Liver (tissue), 9 donors: ENCODE measurements around the gene ZNF879. TPM values are rescaled to one million over a fixed set of nuclear protein-coding genes. Genes with fewer than 3 reads are reported as not detected.

Source experiments
- DNase-seq: peaks from one replicate; pipeline ENCODE4 v3.0.0-alpha.2; 2017; ENCODE audit warnings: low spot score
- H3K27ac ChIP-seq, 2 donors: one replicate each; pipeline ENCODE4 v1.7.0; 2013; ENCODE audit warnings: inconsistent platforms in 2 of 2, low read length in 2 of 2, control low read depth in 1 of 2, low read depth in 1 of 2, mild to moderate bottlenecking in 1 of 2
- H3K27me3 ChIP-seq, 4 donors: one replicate each; pipeline versions ENCODE4 v1.6.1 to v1.7.0; 2013; ENCODE audit warnings: low read length in 3 of 4, inconsistent platforms in 1 of 4, mild to moderate bottlenecking in 1 of 4, moderate library complexity in 1 of 4; ENCODE audit not compliant: control insufficient read depth in 4 of 4, insufficient read depth in 4 of 4
- H3K36me3 ChIP-seq, 4 donors: one replicate each; pipeline versions ENCODE4 v1.6.1 to v1.7.0; 2013; ENCODE audit warnings: low read length in 3 of 4, mild to moderate bottlenecking in 3 of 4, low read depth in 1 of 4, moderate library complexity in 1 of 4; ENCODE audit not compliant: control insufficient read depth in 4 of 4, insufficient read depth in 3 of 4
- H3K4me1 ChIP-seq, 4 donors: one replicate each; pipeline versions ENCODE4 v1.6.1 to v1.7.0; 2013; ENCODE audit warnings: low read length in 3 of 4, mild to moderate bottlenecking in 3 of 4, moderate library complexity in 1 of 4; ENCODE audit not compliant: control insufficient read depth in 4 of 4, insufficient read depth in 4 of 4
- H3K4me3 ChIP-seq, 3 donors: one replicate each; pipeline versions ENCODE4 v1.6.1 to v1.7.0; 2013; ENCODE audit warnings: low read length in 3 of 3, control low read depth in 1 of 3, low read depth in 1 of 3, mild to moderate bottlenecking in 1 of 3
- H3K9ac ChIP-seq, 2 donors: one replicate each; pipeline ENCODE4 v1.7.0; 2013; ENCODE audit warnings: low read length in 2 of 2, mild to moderate bottlenecking in 2 of 2, moderate library complexity in 2 of 2, control low read depth in 1 of 2, low read depth in 1 of 2
- H3K9me3 ChIP-seq, 4 donors: one replicate each; pipeline versions ENCODE4 v1.6.1 to v1.7.0; 2013; ENCODE audit warnings: low read length in 3 of 4; ENCODE audit not compliant: control insufficient read depth in 4 of 4
- EGR1 ChIP-seq, 2 donors: IDR thresholded peaks; 2 replicates each; pipeline ENCODE4 v1.6.1; 2016 to 2018; ENCODE audit warnings: antibody characterized with exemption in 2 of 2, low read depth in 2 of 2
- FOXA1 ChIP-seq: IDR thresholded peaks from 2 replicates; pipeline ENCODE4 v1.6.1; 2016; ENCODE audit warnings: antibody characterized with exemption
- FOXA2 ChIP-seq: IDR thresholded peaks from 2 replicates; pipeline ENCODE4 v1.6.1; 2016; ENCODE audit warnings: antibody characterized with exemption
- GABPA ChIP-seq, 2 donors: IDR thresholded peaks in 1 of 2; conservative IDR thresholded peaks in 1 of 2; 2 replicates each; pipeline ENCODE4 v1.6.1; 2016; ENCODE audit warnings: antibody characterized with exemption in 2 of 2, mild to moderate bottlenecking in 1 of 2, moderate library complexity in 1 of 2
- HNF4G ChIP-seq: IDR thresholded peaks from 2 replicates; pipeline ENCODE4 v1.6.1; 2016; ENCODE audit warnings: antibody characterized with exemption
- JUND ChIP-seq, 2 donors: IDR thresholded peaks; 2 replicates each; pipeline ENCODE4 v1.6.1; 2016; ENCODE audit warnings: antibody characterized with exemption in 2 of 2
- NR2F2 ChIP-seq: IDR thresholded peaks from 2 replicates; pipeline ENCODE4 v1.6.1; 2016; ENCODE audit warnings: antibody characterized with exemption
- RAD21 ChIP-seq, 2 donors: IDR thresholded peaks; 2 replicates each; pipeline ENCODE4 v1.6.1; 2016; ENCODE audit warnings: antibody characterized with exemption in 2 of 2, mild to moderate bottlenecking in 2 of 2
- RXRA ChIP-seq, 2 donors: IDR thresholded peaks; 2 replicates each; pipeline ENCODE4 v1.6.1; 2017 to 2018; ENCODE audit warnings: antibody characterized with exemption in 2 of 2, mild to moderate bottlenecking in 1 of 2
- SP1 ChIP-seq: IDR thresholded peaks from 2 replicates; pipeline ENCODE4 v1.6.1; 2018; ENCODE audit warnings: antibody characterized with exemption, mild to moderate bottlenecking
- TAF1 ChIP-seq: conservative IDR thresholded peaks from 2 replicates; pipeline ENCODE4 v1.6.1; 2016; ENCODE audit warnings: antibody characterized with exemption, mild to moderate bottlenecking
- YY1 ChIP-seq: IDR thresholded peaks from 2 replicates; pipeline ENCODE4 v1.6.1; 2016; ENCODE audit warnings: antibody characterized with exemption, mild to moderate bottlenecking
- WGBS: extraction: QIAGEN DNeasy Blood & Tissue Kit; methylation state at CpG from one replicate; pipeline ENCODE4 v1.1.7; 2013; 5-methylcytosine and 5-hydroxymethylcytosine counted together
- polyA plus RNA-seq, 2 donors: library from polyadenylated mRNA; stranded (reverse) in 1 of 2; unstranded in 1 of 2; fragments of 200-250 nt in 1 of 2; fragments of >200 nt in 1 of 2; fragmentation: Nextera tagmentation in 1 of 2; extraction: Ambion mirVana in 1 of 2; gene quantifications; one replicate each; pipeline versions ENCODE4 v1.2.1 to v1.2.3, GENCODE V29; 2013 to 2015
- total RNA-seq, 2 donors: library from RNA; depleted of rRNA; stranded (reverse); fragments of >200 nt; gene quantifications; one replicate each; pipeline ENCODE4 v1.2.3, GENCODE V29; 2014
- TF ChIP-seq, protein P1 (sequence below): IDR thresholded peaks from 2 replicates; pipeline ENCODE4 v1.6.1; 2016; ENCODE audit warnings: antibody characterized with exemption
- TF ChIP-seq, protein P2 (sequence below): IDR thresholded peaks from 2 replicates; pipeline ENCODE4 v1.6.1; 2016; ENCODE audit warnings: antibody characterized with exemption
- TF ChIP-seq, protein P3 (sequence below): IDR thresholded peaks from 2 replicates; pipeline ENCODE4 v1.6.1; 2016; ENCODE audit warnings: antibody characterized with exemption
- TF ChIP-seq, protein P4 (sequence below): fragments of 150-350 bp; IDR thresholded peaks from 2 replicates; pipeline ENCODE4 v1.5.1; 2017; ENCODE audit warnings: improper control_type of control experiment, low read depth, low read length; ENCODE audit not compliant: missing input control
- TF ChIP-seq, protein P5 (sequence below): IDR thresholded peaks from 2 replicates; pipeline ENCODE4 v1.6.1; 2016; ENCODE audit warnings: antibody characterized with exemption, mild to moderate bottlenecking
- donor health status: healthy.
- donor health status: healthy.
- donor health status: healthy.
- donor health status: healthy.
- donor health status: healthy.

Gene ZNF879
- total and polyA plus RNA-seq, 4 donors = 0.48 to 2.4 (median 1.5) TPM

DNA sequence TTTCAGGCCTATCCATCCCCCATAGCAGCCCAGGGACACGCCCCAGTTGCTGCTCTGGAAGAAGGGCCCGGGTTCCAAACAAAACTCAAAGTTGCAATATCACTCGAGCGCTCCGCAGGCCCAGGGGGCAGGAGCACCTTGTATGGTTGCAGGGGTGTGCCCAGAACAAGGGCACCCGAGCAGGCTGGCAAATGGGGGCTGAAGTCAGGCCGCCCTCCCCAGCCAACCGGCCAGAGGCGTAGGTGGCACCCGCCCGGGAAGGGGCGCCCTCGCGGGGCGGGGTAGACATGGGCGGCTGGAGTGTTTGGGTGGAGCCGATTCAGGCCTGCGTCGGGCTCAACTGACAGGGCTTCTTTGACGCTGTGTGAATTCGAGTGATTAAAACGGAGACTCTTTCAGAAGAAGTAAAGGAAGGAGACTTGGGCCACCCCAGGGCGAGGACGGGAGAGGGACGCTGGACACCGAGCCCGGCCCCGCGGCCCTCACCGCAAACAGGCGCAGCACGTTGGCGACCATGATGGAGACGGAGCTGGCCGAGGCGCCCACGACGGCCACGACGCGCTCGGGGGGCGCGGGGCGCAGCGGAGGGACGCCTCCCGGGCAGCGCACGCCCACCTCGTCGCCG is 29.5 kb upstream of the ZNF879 start:
- 27% methylated on average over 53 of the region's 53 CpGs for WGBS
- H3K36me3 ChIP-seq = no peaks in the 10 kb centered on the region
- H3K4me1 ChIP-seq = peaks cover 0 to 5% (median 0%) of the 10 kb centered on the region in 4 donors
- TF ChIP-seq HNF4G = no peak
- TF ChIP-seq JUND (IDR thresholded peaks at IDR 0.05) = no peak
- TF ChIP-seq, protein P1, sequence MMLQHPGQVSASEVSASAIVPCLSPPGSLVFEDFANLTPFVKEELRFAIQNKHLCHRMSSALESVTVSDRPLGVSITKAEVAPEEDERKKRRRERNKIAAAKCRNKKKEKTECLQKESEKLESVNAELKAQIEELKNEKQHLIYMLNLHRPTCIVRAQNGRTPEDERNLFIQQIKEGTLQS = no peak
- TF ChIP-seq TAF1 = no peak
- no peak for TF ChIP-seq NR2F2
- TF ChIP-seq GABPA (IDR thresholded peaks at IDR 0.05 in 1 of 2, conservative IDR thresholded peaks at IDR 0.05 in 1 of 2) = no peak
- DNase-seq = no peak
- no peak overlapping the region for H3K4me3 ChIP-seq
- peaks cover 8 to 38% (median 15%) of the 10 kb centered on the region in 4 donors for H3K9me3 ChIP-seq
- H3K27ac ChIP-seq = no peak overlapping the region
- H3K27me3 ChIP-seq = peaks cover 0 to 9% (median 3%) of the 10 kb centered on the region in 4 donors
- no peak overlapping the region for H3K9ac ChIP-seq

DNA sequence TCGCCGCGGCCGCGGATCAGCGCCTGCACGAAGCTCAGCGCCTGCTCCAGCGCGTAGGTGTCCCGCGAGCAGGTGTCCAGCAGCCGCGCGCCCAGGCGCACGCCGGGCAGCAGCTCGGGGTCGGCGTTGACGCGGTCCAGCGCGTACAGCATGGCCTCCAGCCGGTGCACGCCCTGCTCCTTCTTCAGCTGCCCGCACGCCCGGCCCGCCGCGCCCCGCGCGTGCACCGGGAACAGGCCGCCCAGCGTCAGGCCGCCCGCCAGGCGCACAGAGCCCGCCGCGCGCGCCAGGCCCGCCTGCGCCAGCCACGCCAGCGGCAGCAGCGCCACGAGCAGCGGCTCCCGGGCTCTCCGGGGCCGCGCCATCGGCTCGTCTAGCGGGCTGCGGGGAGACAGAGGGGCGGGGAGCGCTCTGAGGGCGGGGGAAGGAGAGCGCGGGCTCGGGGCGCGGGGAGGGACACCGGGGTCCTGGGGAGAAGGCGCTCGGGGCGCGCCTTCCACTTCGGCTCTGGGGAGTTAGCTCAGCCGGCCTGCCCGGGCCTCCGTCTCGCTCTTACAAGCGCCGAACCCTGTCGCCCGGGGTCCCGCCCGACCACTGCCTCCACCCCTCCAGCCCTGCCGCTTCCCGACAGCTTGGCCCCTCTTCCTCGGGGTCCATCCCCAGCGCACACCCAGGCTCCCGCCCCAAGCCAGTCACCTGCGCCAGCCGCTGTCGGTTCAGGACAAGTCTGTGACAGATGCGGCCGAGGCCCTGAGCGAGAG is 28.8 kb upstream of the ZNF879 start, which contains the start of gene GRM6:
TSS of gene GRM6 (minus strand) at position 741 of the 761 bp plus-strand sequence. CDS start at position 365, 376 bp downstream.
- DNase-seq = no peak
- Histone ChIP-seq H3K9ac (no peak within 1 kb of the TSS), H3K4me3 (no peak within 1 kb of the TSS), H3K9me3 (peaks cover 4 to 33% (median 11%) of the 10 kb centered on the region in 4 donors), H3K4me1 (peaks cover 0 to 5% (median 0%) of the 10 kb centered on the region in 4 donors), H3K36me3 (no peaks in the 10 kb centered on the region), H3K27ac (no peak within 1 kb of the TSS), H3K27me3 (peaks cover 0 to 9% (median 3%) of the 10 kb centered on the region in 4 donors)
- no peak for TF ChIP-seq RXRA (IDR thresholded peaks at IDR 0.05)
- no peak for TF ChIP-seq RAD21 (IDR thresholded peaks at IDR 0.05)
- TF ChIP-seq, protein P2, sequence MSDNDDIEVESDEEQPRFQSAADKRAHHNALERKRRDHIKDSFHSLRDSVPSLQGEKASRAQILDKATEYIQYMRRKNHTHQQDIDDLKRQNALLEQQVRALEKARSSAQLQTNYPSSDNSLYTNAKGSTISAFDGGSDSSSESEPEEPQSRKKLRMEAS = no peak
- TF ChIP-seq, protein P3, sequence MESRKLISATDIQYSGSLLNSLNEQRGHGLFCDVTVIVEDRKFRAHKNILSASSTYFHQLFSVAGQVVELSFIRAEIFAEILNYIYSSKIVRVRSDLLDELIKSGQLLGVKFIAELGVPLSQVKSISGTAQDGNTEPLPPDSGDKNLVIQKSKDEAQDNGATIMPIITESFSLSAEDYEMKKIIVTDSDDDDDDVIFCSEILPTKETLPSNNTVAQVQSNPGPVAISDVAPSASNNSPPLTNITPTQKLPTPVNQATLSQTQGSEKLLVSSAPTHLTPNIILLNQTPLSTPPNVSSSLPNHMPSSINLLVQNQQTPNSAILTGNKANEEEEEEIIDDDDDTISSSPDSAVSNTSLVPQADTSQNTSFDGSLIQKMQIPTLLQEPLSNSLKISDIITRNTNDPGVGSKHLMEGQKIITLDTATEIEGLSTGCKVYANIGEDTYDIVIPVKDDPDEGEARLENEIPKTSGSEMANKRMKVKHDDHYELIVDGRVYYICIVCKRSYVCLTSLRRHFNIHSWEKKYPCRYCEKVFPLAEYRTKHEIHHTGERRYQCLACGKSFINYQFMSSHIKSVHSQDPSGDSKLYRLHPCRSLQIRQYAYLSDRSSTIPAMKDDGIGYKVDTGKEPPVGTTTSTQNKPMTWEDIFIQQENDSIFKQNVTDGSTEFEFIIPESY = no peak
- TF ChIP-seq SP1 = no peak
- no peak for TF ChIP-seq YY1
- TF ChIP-seq FOXA2 = no peak
- TF ChIP-seq JUND (IDR thresholded peaks at IDR 0.05) = no peak
- no peak for TF ChIP-seq TAF1
- TF ChIP-seq EGR1 (IDR thresholded peaks at IDR 0.05; ENCODE audit: low read depth in 2 of 2) = no peak
- TF ChIP-seq, protein P1 = no peak
- no peak for TF ChIP-seq FOXA1
- 6% methylated on average over 97 of the region's 97 CpGs for WGBS

DNA sequence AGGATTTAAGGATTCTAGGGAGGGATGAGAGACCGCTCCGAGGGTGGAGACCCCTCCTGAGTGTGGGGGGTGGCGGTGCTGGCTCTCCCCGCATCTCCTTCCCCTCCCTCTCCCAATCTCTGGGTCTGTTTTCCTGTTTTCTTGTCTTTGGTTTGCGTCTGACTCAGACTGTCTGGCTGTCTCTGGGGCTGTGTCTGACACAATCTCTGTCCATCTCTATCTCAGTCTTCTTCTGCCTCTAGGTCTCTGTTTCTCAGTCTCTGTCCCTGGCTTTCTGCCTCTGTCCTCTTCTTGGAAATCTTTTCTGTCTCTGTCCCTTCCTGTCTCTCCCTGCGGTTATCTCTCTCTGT is 28.3 kb upstream of the ZNF879 start:
- Histone ChIP-seq H3K27ac (no peak overlapping the region), H3K27me3 (peaks cover 0 to 9% (median 3%) of the 10 kb centered on the region in 4 donors), H3K4me3 (no peak overlapping the region), H3K4me1 (peaks cover 0 to 5% (median 0%) of the 10 kb centered on the region in 4 donors), H3K9ac (no peak overlapping the region), H3K36me3 (no peaks in the 10 kb centered on the region), H3K9me3 (peaks cover 4 to 31% (median 8%) of the 10 kb centered on the region in 4 donors)
- DNase-seq = no peak
- TF ChIP-seq FOXA2 (no peak), GABPA (IDR thresholded peaks at IDR 0.05 in 1 of 2, conservative IDR thresholded peaks at IDR 0.05 in 1 of 2) (no peak), YY1 (no peak), TAF1 (no peak), RXRA (IDR thresholded peaks at IDR 0.05) (no peak)
- TF ChIP-seq, protein P4, sequence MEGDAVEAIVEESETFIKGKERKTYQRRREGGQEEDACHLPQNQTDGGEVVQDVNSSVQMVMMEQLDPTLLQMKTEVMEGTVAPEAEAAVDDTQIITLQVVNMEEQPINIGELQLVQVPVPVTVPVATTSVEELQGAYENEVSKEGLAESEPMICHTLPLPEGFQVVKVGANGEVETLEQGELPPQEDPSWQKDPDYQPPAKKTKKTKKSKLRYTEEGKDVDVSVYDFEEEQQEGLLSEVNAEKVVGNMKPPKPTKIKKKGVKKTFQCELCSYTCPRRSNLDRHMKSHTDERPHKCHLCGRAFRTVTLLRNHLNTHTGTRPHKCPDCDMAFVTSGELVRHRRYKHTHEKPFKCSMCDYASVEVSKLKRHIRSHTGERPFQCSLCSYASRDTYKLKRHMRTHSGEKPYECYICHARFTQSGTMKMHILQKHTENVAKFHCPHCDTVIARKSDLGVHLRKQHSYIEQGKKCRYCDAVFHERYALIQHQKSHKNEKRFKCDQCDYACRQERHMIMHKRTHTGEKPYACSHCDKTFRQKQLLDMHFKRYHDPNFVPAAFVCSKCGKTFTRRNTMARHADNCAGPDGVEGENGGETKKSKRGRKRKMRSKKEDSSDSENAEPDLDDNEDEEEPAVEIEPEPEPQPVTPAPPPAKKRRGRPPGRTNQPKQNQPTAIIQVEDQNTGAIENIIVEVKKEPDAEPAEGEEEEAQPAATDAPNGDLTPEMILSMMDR = no peak
- TF ChIP-seq, protein P5, sequence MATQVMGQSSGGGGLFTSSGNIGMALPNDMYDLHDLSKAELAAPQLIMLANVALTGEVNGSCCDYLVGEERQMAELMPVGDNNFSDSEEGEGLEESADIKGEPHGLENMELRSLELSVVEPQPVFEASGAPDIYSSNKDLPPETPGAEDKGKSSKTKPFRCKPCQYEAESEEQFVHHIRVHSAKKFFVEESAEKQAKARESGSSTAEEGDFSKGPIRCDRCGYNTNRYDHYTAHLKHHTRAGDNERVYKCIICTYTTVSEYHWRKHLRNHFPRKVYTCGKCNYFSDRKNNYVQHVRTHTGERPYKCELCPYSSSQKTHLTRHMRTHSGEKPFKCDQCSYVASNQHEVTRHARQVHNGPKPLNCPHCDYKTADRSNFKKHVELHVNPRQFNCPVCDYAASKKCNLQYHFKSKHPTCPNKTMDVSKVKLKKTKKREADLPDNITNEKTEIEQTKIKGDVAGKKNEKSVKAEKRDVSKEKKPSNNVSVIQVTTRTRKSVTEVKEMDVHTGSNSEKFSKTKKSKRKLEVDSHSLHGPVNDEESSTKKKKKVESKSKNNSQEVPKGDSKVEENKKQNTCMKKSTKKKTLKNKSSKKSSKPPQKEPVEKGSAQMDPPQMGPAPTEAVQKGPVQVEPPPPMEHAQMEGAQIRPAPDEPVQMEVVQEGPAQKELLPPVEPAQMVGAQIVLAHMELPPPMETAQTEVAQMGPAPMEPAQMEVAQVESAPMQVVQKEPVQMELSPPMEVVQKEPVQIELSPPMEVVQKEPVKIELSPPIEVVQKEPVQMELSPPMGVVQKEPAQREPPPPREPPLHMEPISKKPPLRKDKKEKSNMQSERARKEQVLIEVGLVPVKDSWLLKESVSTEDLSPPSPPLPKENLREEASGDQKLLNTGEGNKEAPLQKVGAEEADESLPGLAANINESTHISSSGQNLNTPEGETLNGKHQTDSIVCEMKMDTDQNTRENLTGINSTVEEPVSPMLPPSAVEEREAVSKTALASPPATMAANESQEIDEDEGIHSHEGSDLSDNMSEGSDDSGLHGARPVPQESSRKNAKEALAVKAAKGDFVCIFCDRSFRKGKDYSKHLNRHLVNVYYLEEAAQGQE = no peak
- WGBS = 16% methylated on average over 6 of the region's 6 CpGs
